PC-9 (cell line): ENCODE results near the gene DOCK4. TPM values are rescaled to one million over a fixed set of nuclear protein-coding genes. Genes with fewer than 3 reads are reported as not detected.

Experiments
- Bru-seq: library from RNA; stranded (reverse); fragments of 400-500 nt; gene quantifications from one replicate; lab custom pipeline; 2021; lab: Mats Ljungman, UMichigan
- BruChase-seq, 2 experiments: library from RNA; stranded (reverse); fragments of 400-500 nt; gene quantifications; one replicate each; lab custom pipeline; 2021; lab: Mats Ljungman, UMichigan
- BruUV-seq: library from RNA; stranded (reverse); fragments of 400-500 nt; replicated peaks from 2 replicates; lab custom pipeline; 2021; lab: Mats Ljungman, UMichigan
- CTCF ChIA-PET: fragments of 300-600 bp; sonication (Branson Sonifier 250); formaldehyde crosslinking; loops from one replicate; lab custom pipeline; 2022; ENCODE audit warnings: antibody characterized with exemption; lab: Charles Lee
- POLR2A ChIA-PET: fragments of 300-600 bp; sonication (Branson Sonifier 250); formaldehyde crosslinking; loops from one replicate; lab custom pipeline; 2022; ENCODE audit warnings: antibody characterized with exemption; ENCODE audit not compliant: unreplicated experiment; lab: Charles Lee
- DNase-seq, 2 experiments: peaks; one replicate each; pipeline versions ENCODE4 v3.0.0 to v3.0.0-alpha.2; 2015 to 2022; ENCODE audit warnings: mixed read lengths in 1 of 2
- H2AFZ ChIP-seq: fragments of 200-600 bp; sonication (generic); 2 replicates; pipeline ENCODE4 v1.8.1; 2017; ENCODE audit warnings: antibody characterized with exemption
- H3F3A ChIP-seq: fragments of 200-600 bp; sonication (generic); 2 replicates; pipeline ENCODE4 v1.8.1; 2017; ENCODE audit warnings: antibody characterized with exemption, mild to moderate bottlenecking, low read depth; ENCODE audit not compliant: insufficient read depth
- H3K27ac ChIP-seq: fragments of 200-600 bp; sonication (generic); 2 replicates; pipeline ENCODE4 v1.6.1; 2016; ENCODE audit warnings: mixed run types
- H3K27me3 ChIP-seq: fragments of 200-600 bp; sonication (generic); 2 replicates; pipeline ENCODE4 v1.6.1; 2016; ENCODE audit warnings: low read depth, mixed run types; ENCODE audit not compliant: insufficient read depth
- H3K36me3 ChIP-seq: fragments of 200-600 bp; sonication (generic); 2 replicates; pipeline ENCODE4 v1.6.1; 2016; ENCODE audit warnings: low read depth, mixed run types
- H3K4me1 ChIP-seq: fragments of 200-600 bp; sonication (generic); replicated peaks from 2 replicates; pipeline ENCODE4 v1.6.1; 2016; ENCODE audit warnings: mixed run types; ENCODE audit not compliant: insufficient read depth
- H3K4me2 ChIP-seq: fragments of 200-600 bp; sonication (generic); 2 replicates; pipeline ENCODE4 v1.6.1; 2017; ENCODE audit warnings: mixed run types
- H3K4me3 ChIP-seq: fragments of 200-600 bp; sonication (generic); 2 replicates; pipeline ENCODE4 v1.6.1; 2016; ENCODE audit warnings: mixed run types
- H3K79me2 ChIP-seq: fragments of 200-600 bp; sonication (generic); 2 replicates; pipeline ENCODE4 v1.6.1; 2017; ENCODE audit warnings: low read depth, mixed run types
- H3K9me2 ChIP-seq: fragments of 200-600 bp; sonication (generic); 2 replicates; pipeline ENCODE4 v1.8.1; 2017; ENCODE audit warnings: mild to moderate bottlenecking; ENCODE audit not compliant: insufficient read depth
- H3K9me3 ChIP-seq: fragments of 200-600 bp; sonication (generic); 2 replicates; pipeline ENCODE4 v1.8.1; 2016; ENCODE audit warnings: low read depth; ENCODE audit not compliant: insufficient read depth
- H4K20me1 ChIP-seq: fragments of 200-600 bp; sonication (generic); 2 replicates; pipeline ENCODE4 v1.8.1; 2017; ENCODE audit not compliant: insufficient read depth
- EZH2 ChIP-seq: fragments of 200-600 bp; sonication (generic); IDR thresholded peaks from 2 replicates; pipeline ENCODE4 v1.8.0; 2017; ENCODE audit warnings: antibody characterized with exemption, low read depth
- intact Hi-C: fragments of 100-400 bp; cut with micrococcal nuclease; formaldehyde crosslinking; loops from one replicate; pipeline ENCODE4 v1.10.0; 2022; ENCODE audit not compliant: unreplicated experiment
- long read RNA-seq: library from polyadenylated mRNA; stranded (forward); transcript quantifications from one replicate; pipeline ENCODE4 v2.0.0, GENCODE V29; 2022
- total RNA-seq: library from RNA; stranded (reverse); gene quantifications from 2 replicates; pipeline ENCODE4 v1.2.3, GENCODE V29; 2021
- TF ChIP-seq, protein P1 (sequence below): fragments of 200-600 bp; sonication (generic); conservative IDR thresholded peaks from 2 replicates; pipeline ENCODE4 v1.6.1; 2017; ENCODE audit warnings: mixed run types, antibody characterized with exemption, mild to moderate bottlenecking, moderate library complexity

DOCK4 gene, protein sequence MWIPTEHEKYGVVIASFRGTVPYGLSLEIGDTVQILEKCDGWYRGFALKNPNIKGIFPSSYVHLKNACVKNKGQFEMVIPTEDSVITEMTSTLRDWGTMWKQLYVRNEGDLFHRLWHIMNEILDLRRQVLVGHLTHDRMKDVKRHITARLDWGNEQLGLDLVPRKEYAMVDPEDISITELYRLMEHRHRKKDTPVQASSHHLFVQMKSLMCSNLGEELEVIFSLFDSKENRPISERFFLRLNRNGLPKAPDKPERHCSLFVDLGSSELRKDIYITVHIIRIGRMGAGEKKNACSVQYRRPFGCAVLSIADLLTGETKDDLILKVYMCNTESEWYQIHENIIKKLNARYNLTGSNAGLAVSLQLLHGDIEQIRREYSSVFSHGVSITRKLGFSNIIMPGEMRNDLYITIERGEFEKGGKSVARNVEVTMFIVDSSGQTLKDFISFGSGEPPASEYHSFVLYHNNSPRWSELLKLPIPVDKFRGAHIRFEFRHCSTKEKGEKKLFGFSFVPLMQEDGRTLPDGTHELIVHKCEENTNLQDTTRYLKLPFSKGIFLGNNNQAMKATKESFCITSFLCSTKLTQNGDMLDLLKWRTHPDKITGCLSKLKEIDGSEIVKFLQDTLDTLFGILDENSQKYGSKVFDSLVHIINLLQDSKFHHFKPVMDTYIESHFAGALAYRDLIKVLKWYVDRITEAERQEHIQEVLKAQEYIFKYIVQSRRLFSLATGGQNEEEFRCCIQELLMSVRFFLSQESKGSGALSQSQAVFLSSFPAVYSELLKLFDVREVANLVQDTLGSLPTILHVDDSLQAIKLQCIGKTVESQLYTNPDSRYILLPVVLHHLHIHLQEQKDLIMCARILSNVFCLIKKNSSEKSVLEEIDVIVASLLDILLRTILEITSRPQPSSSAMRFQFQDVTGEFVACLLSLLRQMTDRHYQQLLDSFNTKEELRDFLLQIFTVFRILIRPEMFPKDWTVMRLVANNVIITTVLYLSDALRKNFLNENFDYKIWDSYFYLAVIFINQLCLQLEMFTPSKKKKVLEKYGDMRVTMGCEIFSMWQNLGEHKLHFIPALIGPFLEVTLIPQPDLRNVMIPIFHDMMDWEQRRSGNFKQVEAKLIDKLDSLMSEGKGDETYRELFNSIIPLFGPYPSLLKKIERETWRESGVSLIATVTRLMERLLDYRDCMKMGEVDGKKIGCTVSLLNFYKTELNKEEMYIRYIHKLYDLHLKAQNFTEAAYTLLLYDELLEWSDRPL (N-terminal part only)
- total RNA-seq (0.98 and 1.7 TPM in 2 replicates), Bru-seq, nascent RNA (percentile 30 among the genes with signal in this experiment), BruChase-seq, experiment 1, labeled RNA remaining after a 2-hour chase (percentile 33 among the genes with signal in this experiment), BruChase-seq, experiment 2, labeled RNA remaining after a 6-hour chase (percentile 24 among the genes with signal in this experiment)
- long read RNA-seq: 0 reads

GRCh38 chr7:112206238-112206990 is at the start of gene DOCK4, which contains the start of gene ZNF277:
Gene DOCK4 (minus strand): TSS chr7:112206399. CDS start chr7:112206138, 261 bp downstream.
Gene ZNF277 (plus strand): TSS chr7:112206695. CDS start chr7:112206717, 22 bp downstream.
- intact Hi-C loops: loop anchor here (1.0 to 10.0 kb wide), 8 partner anchors 124 to 444 kb away; partner anchors contain the start of gene IFRD1
- POLR2A ChIA-PET: interaction anchor here (0.5 to 0.8 kb wide), 4 partner anchors 216 to 440 kb away, joined by 3 to 6 read pairs (median 4); no protein-coding TSS in a partner anchor
- no peaks in the 10 kb centered on the region for H3K36me3 ChIP-seq
- H3K9me2 ChIP-seq: no peaks in the 10 kb centered on the region
- H3K4me1 ChIP-seq: peaks cover 19% of the 10 kb centered on the region
- H3K4me2 ChIP-seq: peak within 1 kb of the TSS; percentile 100
- H3F3A ChIP-seq: no peaks in the 10 kb centered on the region
- DNase-seq: peak; percentile 95 to 100
- H3K9me3 ChIP-seq: no peaks in the 10 kb centered on the region; the same call in 1 of the 2 replicates
- H4K20me1 ChIP-seq: no peaks in the 10 kb centered on the region
- H3K79me2 ChIP-seq: peaks cover 37% of the 10 kb centered on the region
- peak within 1 kb of the TSS; percentile 98 for H2AFZ ChIP-seq
- no peak within 1 kb of the TSS for H3K27ac ChIP-seq
- H3K27me3 ChIP-seq: no peaks in the 10 kb centered on the region
- H3K4me3 ChIP-seq: peak within 1 kb of the TSS; percentile 66
- TF ChIP-seq, protein P1, sequence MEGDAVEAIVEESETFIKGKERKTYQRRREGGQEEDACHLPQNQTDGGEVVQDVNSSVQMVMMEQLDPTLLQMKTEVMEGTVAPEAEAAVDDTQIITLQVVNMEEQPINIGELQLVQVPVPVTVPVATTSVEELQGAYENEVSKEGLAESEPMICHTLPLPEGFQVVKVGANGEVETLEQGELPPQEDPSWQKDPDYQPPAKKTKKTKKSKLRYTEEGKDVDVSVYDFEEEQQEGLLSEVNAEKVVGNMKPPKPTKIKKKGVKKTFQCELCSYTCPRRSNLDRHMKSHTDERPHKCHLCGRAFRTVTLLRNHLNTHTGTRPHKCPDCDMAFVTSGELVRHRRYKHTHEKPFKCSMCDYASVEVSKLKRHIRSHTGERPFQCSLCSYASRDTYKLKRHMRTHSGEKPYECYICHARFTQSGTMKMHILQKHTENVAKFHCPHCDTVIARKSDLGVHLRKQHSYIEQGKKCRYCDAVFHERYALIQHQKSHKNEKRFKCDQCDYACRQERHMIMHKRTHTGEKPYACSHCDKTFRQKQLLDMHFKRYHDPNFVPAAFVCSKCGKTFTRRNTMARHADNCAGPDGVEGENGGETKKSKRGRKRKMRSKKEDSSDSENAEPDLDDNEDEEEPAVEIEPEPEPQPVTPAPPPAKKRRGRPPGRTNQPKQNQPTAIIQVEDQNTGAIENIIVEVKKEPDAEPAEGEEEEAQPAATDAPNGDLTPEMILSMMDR: no peak
- TF ChIP-seq EZH2: no peak
- no TSS peak for BruUV-seq
- CTCF ChIA-PET: interaction anchor here (0.6 kb wide), 1 partner anchor 80 kb away, joined by 12 read pairs; no protein-coding TSS in a partner anchor

DNA sequence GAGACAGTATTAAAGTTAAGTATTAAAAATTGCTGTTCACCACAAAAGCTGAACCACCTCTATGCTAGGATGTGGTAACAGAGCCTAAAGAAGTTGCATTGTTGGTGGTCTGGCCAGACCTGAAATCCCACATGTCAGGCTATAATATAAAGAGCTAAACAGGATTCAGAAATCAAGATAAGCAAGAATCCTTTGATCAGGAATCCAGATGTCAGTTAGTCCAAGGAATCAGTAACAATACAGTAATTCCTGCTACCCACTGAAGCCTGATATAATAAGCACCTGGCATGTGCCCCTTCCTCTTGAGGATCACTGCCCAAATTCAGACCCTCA is 49.2 kb upstream of the DOCK4 start:
- intact Hi-C loops: no loop called here
- no TSS peak for BruUV-seq
- Histone ChIP-seq H3K9me2 (no peaks in the 10 kb centered on the region), H3K27me3 (no peaks in the 10 kb centered on the region), H3K4me2 (no peak overlapping the region), H4K20me1 (no peaks in the 10 kb centered on the region), H3K4me3 (no peak overlapping the region), H3K36me3 (no peaks in the 10 kb centered on the region), H2AFZ (no peak overlapping the region), H3F3A (no peaks in the 10 kb centered on the region), H3K27ac (no peak overlapping the region), H3K9me3 (no peaks in the 10 kb centered on the region), H3K4me1 (0 out of 2 replicates have a peak, but pooled peaks cover 4% of the 10 kb centered on the region), H3K79me2 (peaks cover 7% of the 10 kb centered on the region; the same call in 1 of the 2 replicates)
- no peak for DNase-seq
- ChIA-PET CTCF (no interaction called here), POLR2A (interaction anchor here (0.6 kb wide), 1 partner anchor 456 kb away, joined by 3 read pairs; no protein-coding TSS in a partner anchor)
- TF ChIP-seq, protein P1: no peak
- no peak for TF ChIP-seq EZH2
